Germinal center (tissue), 1 donor: Measurements from ENCODE around the gene FARSB.

ENCODE experiments used
- DNase-seq: peaks from one replicate; pipeline ENCODE4 v3.0.0; 2012; ENCODE audit warnings: mixed read lengths, low spot score

Gene FARSB

DNA sequence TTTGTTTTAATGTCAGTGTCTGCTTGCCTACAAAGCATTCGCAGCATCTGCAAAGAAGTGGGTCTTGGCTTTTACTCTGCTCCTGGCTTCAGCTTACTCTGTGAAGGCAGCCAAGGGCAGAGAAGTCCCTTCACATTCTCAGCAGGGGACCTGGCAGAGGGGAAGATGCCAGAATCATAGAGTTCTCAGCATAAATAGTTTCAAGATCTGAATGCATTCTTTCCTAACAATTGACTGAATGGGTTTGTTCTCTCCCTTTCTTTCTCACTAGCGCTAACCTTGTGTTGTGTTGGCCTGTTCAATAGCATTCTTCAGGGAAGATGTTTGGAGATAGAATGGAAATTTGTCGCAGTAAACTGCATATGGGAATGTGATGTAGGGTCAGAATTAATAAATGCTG, 106.9 kb downstream of the FARSB start:
- no peak for DNase-seq

DNA sequence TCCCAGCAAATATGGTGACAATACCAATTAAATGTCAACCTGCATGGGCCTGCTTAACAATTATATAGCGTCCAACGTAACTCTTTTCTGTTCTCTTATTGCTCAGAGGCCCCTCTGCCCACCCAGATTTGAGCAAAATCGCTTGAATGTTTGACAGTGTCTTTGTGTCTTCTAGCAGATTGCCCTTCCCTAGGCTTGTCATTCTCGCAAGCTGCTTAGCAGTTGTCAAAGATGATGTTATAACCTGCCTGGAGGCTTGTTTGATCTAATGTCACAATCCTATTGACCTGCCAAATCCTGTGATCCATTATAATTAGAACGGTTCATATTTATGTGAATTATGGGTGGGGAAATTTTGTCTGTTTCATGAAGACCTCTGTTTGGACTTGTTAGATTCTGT, 108.8 kb downstream of the FARSB start:
- DNase-seq: no peak

DNA sequence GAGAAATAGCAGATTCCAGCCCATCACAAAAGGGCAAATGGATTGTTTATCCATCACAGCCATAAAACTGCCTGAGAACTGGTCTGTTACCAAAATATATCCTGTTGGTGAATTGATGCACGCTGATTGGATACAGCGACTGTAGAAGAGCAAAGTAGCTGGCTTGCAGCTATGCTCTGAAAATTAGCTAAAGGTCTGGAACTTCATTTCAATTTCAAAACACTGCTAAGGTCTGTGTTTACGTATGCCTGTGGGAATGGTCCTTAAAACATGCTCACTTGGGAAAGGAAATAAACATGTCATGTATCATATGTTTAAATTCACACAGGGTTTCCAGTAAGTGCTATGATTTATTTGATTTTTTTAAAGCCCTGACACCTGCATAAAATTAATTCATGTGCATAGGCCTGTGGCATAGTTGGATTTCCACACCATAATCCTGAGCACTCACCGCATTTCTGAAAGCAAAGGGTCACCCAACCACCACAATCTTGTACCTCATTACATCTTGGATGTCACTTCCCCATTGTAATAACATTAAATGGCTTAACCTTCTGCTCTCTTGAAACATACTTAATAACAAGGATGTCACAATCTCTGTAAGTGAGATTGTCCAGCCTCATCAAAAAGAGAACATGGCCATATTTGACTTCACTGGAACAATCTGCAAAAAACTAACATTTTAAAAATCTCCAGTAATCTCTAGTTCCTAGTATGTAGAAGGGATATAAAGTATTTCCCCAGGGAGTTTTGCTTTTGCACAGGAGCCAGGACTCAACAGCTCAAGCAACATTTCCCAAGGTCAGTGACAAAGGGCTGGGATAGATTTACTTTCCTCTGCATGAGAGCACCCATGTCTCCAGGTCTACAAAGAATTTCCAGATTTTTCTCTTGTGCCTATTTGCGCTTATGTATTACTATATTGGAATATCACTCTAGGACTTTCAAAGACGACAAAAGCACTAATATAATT, 109.8 kb downstream of the FARSB start:
- no peak for DNase-seq

DNA sequence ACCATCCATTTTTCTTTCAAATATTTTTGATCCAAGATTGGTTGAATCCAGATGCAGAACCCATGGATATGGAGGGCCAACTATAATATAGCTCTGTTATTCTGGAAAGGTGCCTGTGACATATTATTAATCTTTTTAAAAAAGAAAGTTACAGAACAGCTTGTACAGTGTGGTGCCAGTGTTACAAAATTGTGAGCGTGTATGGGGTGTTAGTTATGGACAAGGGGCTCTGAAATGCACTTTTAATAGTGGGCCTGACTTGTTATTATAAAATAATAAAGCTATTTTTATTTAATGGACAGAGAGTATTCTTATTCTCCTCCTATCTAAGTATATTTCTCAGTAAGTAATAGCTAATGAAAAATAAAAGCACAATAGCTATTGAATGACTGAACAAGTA, 111.2 kb downstream of the FARSB start:
- no peak for DNase-seq

DNA sequence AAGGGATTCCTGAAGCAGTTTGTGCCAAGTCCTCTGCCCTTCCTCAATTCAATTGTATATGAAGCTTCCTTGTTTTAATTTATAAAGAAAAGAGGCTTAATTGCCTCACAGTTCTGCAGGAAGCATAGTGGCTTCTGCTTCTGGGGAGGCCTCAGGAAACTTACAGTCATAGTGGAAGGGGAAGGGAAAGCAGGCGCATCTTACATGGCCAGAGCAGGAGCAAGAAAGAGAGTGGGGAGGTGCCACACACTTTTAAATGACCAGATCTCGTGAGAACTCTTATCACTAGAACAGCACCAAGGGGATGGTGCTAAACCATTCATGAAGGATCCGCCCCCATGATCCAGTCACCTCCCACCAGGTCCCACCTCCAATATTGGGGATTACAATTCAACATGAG, 117.4 kb downstream of the FARSB start:
- no peak for DNase-seq

DNA sequence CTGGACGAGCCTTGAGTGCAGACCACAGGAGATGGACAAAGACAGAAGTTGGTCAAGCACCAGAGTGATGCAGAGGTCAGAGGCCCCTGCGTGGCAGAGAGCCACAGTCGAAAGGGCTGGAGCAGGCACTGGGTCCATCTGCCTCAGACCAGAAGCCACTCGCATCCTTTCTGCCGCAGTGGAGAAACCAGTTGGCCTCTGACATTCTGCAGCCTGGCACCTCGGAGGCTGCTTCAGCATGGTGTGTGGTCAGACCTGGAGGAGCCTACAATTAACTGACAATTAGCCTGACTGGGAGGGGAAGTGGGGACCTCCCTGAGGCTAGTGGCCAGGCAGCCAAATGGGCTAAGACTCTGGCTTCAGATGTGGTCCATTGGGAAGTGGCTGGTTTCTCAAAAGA, 120.4 kb downstream of the FARSB start:
- DNase-seq: no peak

DNA sequence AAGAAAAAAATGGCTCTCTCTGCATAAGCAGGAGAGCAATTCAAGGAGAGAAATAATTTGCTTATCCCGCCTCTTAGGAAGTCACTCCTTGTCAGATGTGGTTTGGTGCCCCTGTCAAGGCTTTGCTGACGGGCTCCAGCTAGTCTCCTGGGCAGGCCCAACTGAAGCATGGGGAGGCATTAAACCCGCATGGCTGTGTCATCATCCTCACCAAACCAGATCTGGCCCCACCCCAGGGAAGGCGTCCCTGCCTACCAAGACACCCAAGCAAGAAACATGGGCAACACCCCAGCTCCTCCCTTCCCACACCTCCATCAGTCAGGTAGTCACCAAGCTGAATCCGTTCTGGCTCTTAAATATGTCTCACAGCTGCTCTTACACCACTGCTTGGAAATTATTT, 123.6 kb downstream of the FARSB start:
- DNase-seq: no peak

DNA sequence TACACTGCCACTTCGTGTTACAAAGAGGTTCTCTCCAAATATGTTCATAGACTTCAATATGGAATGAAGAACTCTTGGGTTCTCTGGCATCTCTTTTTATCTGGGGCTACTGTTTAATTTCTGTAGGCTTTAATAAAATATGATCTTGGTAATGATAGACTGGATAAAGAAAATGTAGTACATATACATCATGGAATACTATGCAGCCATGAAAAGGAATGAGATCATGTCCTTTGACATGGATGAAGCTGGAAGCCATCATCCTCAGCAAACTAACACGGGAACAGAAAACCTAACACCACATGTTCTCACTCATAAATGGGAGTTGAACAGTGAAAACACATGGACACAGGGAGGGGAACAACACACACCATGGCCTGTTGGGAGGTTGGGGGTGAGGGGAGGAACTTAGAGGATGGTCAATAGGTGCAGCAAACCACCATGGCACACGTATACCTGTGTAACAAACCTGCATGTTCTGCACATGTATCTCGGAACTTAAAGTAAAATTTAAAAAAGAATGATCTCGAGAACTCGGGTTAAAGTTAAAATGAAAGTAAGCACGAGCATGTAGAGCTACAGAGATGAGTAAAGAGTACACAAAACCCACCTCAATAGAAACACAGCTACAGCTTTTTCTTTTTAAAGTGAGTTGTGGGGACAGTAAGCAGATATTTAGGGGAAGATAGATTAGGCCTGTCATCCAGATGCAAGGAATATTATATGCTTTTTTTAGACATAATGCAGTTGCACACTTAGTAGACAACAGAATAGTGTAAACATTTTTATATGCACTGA, 129.2 kb downstream of the FARSB start:
- no peak for DNase-seq

DNA sequence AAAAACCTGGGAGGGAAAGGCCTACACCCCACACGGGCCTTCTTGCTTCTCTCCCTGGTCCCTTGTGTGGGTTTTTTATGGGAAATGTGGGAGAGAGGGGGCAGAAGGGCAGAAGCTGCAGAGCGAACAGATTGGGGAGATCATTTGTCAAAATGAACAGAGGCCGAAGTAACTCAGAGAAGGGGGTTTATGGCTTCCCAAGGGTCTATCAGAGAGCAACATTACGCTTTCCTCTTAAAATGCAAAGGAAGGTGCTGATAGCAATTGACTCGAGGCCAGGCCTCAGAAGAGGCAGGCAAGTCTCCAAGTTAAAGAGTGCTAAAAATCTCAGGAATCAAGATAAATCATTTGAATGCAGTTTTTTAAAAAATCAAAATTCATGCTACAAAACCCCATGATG, 130.1 kb downstream of the FARSB start:
- DNase-seq: no peak

DNA sequence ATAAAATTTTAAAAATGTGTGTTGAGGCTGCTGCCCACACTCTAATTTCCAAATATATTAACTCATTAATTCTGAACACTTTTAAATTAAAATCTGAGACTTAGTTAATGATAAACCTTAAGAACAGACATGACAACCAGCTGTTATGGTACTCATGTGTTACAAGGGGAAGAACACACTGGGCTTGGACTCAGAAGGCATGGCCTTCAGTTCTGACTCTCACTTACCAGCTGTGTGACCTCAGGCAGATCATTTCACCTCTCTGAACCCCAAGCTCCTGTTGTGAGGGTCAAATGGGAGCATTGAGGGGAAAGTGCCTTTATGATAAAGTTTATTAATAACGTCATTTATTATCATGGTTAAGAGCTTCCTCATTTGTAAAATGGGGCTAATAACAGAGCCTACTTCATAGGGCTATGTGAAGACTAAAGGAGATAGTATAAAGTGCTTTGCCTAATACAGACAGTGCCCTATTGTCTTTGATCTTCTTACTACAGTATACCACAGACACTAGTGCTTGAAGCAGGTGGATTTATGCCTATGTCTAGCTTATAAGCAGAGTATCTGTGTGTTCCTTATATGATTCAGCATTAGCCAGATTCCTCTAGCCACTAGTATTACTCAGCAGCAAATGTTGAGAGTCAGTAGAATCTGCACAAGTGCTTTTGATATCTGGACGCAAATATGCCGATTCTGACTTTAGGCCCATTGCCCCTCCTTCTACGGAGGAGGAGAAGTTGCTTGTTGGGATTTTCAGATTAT, 131.9 kb downstream of the FARSB start:
- no peak for DNase-seq

DNA sequence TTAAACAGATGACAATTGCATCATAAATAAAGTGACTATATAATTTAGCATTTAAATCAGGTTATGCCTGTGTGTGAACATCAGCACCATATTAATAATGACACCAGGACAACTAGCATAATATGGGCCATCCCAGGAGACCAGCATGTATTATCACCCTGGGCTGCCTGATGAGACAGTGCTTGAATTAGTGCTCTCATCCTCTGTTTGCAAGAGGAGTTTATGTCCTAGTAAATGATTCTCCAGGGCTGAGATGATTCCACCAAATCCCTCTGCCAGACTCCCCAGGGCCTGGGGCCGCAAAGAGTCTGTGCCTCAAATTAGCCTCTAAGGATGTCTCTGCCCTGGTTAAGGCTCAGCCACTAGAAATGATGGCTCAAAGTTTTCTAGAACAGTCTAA, 133.8 kb downstream of the FARSB start:
- no peak for DNase-seq

DNA sequence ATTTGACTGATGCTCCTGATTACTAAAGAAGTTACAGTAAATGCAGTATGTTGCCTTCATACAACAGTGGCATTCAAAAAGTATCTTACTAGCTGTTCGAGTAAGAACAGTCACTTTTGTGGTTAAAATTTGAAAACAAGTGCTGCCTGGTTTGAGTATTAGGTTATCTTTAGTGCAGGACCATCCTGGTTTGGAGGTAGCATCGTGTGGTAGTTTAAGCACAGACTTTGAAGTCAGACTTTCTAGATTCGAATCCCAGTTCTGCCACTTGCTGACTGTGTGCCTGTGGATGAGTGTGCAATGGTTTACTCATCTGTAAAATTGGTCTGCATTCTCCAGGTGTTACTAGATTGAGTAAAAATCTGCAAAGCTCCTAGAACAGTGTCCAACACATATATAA, 134.8 kb downstream of the FARSB start:
- no peak for DNase-seq
